Stimulated activated naive CD4-positive, alpha-beta T cell (primary cell): ENCODE data around the gene LIMS3.
"Not testable (repeated sequence)": the region's sequence is repeated elsewhere in the genome, so short reads cannot be mapped to it uniquely, and the experiment has no call there.

Experiments
- DNase-seq, 6 experiments: peaks; one replicate each; lab custom pipeline; 2025; lab: John Stamatoyannopoulos, UW

LIMS3 gene

GRCh38 chr2:109924481-109924880, 26.0 kb downstream of the LIMS3 start:
- not testable (repeated sequence) for DNase-seq

DNA sequence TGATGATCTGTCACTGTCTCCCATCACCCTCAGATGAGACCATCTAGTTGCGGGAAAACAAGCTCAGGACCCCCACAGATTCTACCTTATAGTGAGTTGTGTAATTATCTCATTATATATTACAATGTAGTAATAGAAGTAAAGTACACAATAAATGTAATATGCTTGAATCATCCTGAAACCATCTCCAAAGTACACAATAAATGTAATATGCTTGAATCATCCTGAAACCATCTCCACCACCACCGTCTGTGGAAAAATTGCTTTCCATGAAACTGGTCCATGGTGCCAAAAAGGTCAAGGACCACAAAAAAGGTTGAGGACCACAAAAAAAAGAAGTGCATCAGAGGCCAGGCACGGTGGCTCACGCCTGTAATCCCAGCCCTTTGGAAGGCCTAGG, 29.3 kb downstream of the LIMS3 start:
- DNase-seq = not testable (repeated sequence)

- DNase-seq = not testable (repeated sequence)
Measured at GRCh38 chr2:109929222-109929621, 30.7 kb downstream of the LIMS3 start.

DNA sequence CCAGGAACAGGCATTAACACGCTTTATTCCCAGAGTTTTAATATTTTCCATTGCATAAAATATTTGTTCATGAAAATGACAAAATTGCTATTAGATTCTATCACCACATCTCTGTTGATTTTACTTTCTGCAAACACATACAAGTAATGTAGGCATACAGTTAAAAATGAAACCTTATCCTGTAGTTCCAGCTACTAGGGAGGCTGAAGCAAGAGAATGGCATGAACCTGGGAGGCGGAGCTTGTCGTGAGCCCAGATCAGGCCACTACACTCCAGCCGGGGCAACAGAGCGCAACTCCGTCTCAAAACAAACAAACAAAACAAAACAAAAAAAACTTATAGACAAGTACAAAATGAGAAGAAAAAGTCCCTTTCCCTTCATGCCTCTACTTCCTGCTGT, 38.0 kb downstream of the LIMS3 start:
- not testable (repeated sequence) for DNase-seq

DNA sequence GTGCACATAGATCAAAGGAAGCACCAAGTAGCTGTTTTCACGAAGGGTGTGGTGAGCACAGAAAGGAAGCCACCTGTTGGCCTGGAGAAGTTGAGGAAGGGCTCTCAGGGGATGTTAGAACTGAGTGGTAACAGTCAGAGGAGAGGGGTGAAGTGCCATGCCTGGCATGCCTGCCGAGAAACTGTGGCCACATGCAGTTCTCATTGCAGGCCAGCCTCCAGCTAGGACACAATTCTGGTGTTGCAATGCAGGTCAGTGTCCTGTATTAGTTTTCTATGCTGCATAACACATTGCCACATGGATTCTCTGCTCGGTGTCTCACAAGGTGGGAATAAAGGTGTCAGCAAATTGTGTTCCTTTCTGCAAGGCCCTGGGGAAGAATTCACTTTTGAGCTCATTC, 46.9 kb downstream of the LIMS3 start:
- not testable (repeated sequence) for DNase-seq

- DNase-seq = not testable (repeated sequence)
Measured at GRCh38 chr2:109947262-109947958, 48.9 kb downstream of the LIMS3 start.

DNA sequence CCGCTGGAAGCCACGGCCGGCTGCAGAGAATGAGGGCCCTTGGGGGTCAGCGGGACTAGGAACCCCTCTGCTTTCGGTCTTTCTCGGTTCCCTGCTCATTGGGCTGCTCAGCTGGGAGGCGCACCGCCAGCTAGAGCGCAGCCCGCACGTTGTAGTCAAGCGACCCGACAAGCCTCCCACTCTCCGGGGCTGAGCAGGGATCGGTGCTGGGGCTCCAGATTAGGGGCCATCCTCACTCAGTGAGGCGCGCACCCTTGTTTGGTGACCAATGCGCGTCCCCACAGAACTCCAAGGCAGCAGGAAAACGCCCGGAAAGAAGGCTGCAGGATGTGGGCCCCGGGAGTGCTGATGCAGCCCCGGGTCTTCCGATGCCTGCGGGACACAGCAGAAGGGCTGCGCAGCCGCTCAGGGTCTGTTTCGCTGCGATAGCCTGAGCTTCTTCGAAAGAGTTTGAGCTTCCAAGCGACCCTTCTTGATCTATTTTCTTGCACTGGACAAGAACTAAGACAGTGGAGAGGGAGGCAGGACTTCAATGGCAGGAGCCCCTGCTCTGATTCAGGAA, 49.6 kb downstream of the LIMS3 start:
- DNase-seq = not testable (repeated sequence)

- DNase-seq = not testable (repeated sequence)
Measured at GRCh38 chr2:109950146-109950843, 51.8 kb downstream of the LIMS3 start.

GRCh38 chr2:109963942-109964341, 65.5 kb downstream of the LIMS3 start:
- not testable (repeated sequence) for DNase-seq

- DNase-seq = not testable (repeated sequence)
Measured at GRCh38 chr2:109965482-109965881, 67.0 kb downstream of the LIMS3 start.

DNA sequence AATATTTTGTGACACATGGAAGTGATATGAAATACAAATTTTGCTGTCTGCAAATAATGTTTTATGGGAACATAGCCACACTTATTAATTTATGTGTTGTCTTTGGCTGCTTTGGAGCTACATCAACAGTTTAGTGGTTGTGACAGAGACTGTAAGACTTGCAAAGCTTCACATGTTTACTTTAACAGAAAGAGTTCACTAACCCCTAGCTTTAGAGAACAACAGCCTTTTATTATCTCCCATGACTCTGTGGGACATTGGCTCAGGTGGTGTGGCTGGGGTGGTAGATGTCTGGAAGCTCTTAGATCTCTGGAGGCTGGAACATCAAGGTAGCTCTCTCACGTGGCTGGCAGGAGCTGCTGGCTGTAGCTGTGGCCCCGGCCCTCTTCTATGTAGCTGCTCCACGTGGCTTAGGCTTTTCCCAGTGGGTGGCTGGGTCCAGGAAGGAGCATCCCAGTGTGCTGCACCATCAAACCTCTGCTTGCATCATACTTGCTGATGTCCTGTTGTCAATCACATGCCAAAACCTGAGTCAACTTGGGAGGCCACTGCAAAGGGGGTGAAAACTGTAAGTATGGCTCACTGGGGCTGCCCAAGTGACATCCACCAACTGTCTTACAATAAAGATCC, 67.7 kb downstream of the LIMS3 start:
- DNase-seq = not testable (repeated sequence)

DNA sequence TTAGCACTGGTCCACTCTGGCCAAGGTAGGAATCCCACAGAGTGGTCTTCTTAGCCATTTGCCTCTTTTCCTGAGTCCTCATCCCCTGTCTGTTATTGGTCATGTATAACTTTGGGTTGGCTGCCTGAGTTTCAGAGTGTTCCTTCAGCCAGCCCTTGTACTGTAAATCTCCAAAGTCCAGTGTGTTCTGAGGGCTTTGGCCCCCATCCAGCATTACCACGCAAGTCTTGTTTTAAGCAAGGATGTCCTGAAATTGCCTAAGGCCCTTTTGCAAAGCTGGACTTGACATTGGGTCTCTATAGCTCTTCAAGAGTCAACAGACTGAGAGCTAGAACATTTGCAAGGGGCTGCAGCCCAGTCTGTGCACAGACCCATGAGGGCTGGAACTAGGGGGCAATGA, 68.4 kb downstream of the LIMS3 start:
- not testable (repeated sequence) for DNase-seq

DNA sequence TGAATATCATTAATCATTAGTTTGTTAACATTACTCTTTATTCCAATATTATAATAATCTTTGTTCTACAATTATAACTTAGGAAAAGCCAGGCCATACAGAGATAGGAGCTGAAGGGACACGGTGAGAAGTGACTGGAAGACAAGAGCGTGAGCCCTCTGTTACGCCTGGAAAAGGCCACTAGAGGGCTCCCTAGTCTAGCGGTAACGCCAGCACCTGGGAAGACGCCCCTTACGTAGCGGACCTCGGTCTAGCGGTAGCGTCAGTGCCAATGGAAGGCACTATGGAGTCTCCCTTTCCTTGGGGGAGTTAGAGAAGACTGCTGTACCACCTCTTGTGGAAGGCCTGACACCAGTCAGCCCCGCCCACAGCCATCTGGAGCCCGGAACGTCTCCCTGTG, 71.4 kb downstream of the LIMS3 start:
- not testable (repeated sequence) for DNase-seq

DNA sequence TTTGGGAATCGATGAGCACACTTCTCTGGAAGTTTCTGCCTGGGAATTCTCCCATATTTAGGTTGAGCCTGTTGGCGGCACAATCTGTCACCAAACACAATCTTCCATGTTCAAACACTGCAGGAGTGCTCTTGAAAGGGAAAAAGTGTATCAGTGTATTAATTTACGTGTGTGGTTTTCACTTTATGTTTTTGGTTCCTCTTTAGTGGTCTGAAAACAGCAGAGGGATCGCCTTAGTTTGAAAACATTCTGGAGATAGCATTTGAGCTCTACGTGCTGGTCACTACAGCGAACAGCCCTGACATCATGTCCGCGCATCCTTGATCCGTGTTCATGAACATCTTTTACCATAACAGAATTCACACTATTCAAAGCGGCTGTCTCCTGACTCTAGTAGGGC, 73.2 kb downstream of the LIMS3 start:
- not testable (repeated sequence) for DNase-seq
